ENCODE results near the gene UGT3A2.

Gene UGT3A2

DNA sequence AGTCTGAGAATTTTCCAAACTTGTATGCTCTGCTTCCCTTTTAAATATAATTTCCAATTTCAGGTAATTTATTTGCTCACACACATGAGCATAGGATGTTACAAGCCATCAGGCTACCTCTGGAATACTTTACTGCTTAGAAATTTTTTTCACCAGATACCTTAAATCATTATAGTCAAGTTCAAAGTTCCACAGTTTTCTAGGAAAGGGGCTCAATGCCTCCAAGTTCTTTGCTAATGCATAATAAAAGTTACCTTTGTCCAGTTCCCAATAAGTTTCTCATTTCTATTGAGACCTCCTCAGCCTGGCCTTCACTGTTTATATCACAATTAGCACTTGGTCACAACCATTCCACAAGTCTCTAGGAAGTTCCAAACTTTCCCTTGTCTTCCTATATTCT, 59.3 kb downstream of the UGT3A2 start:
- no peak for DNase-seq (ENCODE audit: low read depth)

DNA sequence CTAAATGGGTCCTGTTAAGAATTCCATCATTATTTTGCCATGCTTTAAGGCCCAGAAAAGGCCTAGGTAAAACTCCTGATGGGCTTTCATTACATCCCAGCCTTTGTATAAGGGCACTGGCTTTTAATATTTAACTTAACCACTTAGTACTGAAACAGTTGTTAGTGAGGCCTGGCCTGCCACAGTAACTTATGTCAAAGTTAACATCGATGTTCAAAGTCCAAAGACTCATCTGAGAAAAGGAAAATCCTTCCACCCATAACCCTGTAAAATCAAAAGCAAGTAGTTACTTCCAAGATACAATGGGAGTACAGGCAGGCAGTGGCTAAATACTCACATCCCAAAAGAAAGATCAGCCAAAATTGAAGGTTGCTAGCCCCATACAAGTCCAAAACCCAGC, 60.5 kb downstream of the UGT3A2 start:
- no peak for DNase-seq (ENCODE audit: low read depth)

DNA sequence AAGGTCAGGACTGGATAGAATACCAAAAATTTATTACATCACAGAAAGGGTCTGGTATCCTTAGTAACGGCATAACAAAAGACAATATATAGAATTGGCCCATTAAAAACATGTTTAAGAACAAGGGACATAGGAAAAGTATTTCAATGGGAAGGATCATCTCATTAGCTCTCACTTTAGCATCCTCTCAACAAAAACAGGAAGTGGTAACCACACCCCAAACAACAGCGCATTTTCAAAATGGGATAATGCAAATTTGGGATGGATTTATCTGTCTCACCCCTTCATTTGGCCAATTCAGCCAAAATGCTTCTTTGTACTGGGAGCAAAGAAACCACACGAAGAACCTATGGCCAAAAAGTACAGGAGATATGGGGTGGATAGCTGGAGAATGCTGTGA, 65.7 kb downstream of the UGT3A2 start:
- no peak for DNase-seq (ENCODE audit: low read depth)

DNA sequence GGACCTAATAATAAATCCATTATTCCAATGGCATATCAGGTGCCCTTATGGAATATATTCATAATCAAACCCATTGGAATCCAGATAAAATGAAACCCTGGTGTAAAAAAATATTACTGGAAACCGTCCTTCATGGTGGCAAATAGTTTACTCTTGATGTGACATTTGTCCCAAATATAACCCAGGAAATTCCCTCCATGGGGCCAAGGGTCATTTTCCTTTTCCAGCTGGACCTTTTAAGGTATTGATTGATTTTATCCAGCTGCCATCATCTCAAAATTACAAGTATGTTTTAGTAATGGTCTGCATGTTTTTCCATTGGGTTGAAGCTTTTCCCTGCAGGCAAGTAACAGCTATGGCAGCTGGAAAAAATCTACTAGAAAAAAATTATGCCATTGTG, 67.1 kb downstream of the UGT3A2 start:
- no peak for DNase-seq (ENCODE audit: low read depth)

DNA sequence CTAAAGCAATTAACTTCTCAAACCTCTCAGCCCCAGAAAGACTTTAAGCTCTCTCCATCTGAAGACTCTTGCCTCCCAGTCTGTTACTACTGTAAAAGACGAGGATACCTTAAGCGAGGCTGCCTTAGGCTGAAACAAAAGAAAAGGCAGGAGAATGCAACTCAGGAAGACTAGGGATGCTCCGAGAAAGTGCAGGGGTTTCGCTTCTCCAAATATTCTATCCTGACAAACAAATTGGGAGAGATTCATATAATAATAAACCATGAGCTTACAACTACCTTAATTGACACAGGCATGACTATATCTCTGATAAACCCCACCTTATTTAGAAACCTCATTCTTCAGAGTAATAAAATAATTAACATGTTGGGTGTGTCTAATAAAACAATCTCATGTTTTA, 70.6 kb downstream of the UGT3A2 start:
- no peak for DNase-seq (ENCODE audit: low read depth)

DNA sequence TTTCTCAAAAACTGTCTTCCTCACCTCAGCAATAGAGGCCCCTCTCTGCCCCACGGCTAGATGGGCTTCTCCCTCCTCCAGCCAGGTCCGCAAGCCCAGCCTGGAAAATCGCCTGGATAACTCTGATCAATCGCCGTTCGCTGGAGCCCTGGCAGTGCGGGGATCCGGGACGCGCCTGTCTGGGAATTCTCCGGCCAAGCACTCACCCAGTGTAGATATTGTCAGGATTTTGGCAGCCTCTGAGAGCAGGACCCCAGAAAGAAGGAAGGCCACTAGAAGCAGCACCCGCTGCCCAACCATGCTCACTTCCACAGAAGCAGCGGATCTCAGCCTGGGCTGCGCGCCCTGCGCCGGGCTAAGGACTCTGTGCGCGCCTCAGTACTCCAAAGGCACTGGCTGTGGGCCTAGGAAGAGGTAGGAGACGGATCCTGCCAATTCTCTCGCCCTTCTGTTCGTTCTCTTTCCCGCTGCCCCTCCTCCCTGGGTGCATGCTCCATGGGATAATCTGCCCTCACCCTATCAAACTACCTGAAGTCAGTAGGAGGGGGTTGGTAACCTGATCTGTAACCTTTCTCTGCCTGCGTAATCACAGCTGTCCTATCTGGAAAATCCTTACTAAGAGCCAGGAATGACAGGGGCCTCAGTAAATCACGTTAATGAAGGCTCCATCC, 75.6 kb downstream of the UGT3A2 start, which contains the start of gene UGT3A1:
Gene UGT3A1, minus strand, starts transcription at position 450 of the 671 bp plus-strand sequence. Its CDS starts 150 bp downstream, at position 300.
- DNase-seq (ENCODE audit: low read depth), result no peak

DNA sequence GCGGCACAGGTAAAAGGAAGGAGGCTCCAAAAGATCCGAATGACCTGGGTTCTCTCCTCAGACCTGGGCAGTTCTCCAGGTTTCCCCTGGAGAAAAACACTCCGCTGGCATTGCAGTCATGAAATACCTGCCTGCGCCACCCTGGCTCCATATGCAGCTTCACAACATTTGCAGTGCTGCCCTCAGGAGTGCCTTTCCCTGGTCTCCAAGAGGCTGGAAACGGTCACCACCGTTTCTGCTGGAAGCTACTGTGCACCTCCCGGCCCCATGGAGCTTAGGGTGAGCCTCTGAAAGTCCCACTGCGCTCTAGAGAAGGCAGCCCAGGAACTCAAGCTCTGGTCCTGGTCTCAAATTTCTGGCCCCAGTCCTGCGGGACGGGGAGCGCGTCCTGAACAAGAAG, 76.2 kb downstream of the UGT3A2 start:
- no peak for DNase-seq (ENCODE audit: low read depth)

DNA sequence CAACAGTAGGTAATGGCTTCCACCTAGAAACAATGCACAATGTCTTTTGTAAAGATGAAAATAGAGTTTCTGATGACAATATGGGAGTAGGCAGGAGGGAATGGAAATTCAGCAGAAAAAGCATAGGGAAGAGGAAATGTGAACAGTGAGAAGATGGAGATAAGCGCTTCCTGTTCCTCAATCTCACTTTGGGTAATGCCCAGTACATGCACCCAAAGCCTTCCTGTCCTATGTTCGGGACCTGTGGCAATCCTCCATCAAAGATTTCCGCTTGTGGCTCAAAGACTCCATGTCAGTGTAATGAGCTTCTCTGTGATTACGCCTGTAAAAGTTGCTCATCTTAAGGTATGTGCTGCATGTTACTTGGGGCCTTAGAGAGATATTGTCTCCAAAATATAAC, 78.2 kb downstream of the UGT3A2 start:
- no peak for DNase-seq (ENCODE audit: low read depth)

DNA sequence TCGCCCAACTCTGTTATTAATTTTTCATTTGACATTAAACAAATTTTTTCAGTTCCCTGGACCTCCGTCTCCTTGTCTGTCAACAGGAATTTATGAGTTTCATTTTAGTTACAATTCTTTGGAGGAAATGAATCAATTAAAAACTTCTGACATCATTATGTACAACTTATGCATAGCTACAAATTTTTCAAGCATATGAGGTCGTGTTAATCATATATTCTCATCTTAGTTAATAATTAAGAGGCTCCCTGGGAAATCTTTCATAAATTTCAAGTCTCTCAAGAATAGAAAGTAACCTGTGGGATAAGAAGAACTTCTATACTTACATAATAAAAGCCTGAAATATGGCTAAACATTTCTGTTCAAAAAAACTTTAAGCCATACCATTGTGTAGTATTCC, 78.9 kb downstream of the UGT3A2 start:
- no peak for DNase-seq (ENCODE audit: low read depth)
